Caco-2 (cell line): Measurements from ENCODE around the gene OXGR1. TPM values are rescaled to one million over a fixed set of nuclear protein-coding genes. Genes with fewer than 3 reads are reported as not detected.
"Not testable (repeated sequence)": the region's sequence is repeated elsewhere in the genome, so short reads cannot be mapped to it uniquely, and the experiment has no call there.

Experiments
- BruUV-seq: library from RNA; stranded (reverse); fragments of 400-500 nt; replicated peaks from 2 replicates; lab custom pipeline; 2021; lab: Mats Ljungman, UMichigan
- CTCF ChIA-PET: fragments of 300-600 bp; sonication (Branson Sonifier 250); formaldehyde crosslinking; loops from one replicate; lab custom pipeline; 2022; ENCODE audit warnings: antibody characterized with exemption; lab: Charles Lee
- POLR2A ChIA-PET: fragments of 300-600 bp; sonication (Branson Sonifier 250); formaldehyde crosslinking; loops from one replicate; lab custom pipeline; 2022; ENCODE audit warnings: antibody characterized with exemption; lab: Charles Lee
- DNase-seq, 2 experiments: peaks; one replicate each; pipeline versions ENCODE4 v3.0.0 to v3.0.0-alpha.2; 2020 to 2022
- H3K27me3 ChIP-seq: replicated peaks from 2 replicates; pipeline ENCODE4 v1.6.0; 2011; ENCODE audit warnings: low read length; ENCODE audit not compliant: control insufficient read depth, insufficient read depth
- H3K36me3 ChIP-seq: 2 replicates; pipeline ENCODE4 v1.5.1; 2011; ENCODE audit warnings: low read length; ENCODE audit not compliant: control insufficient read depth, insufficient read depth
- H3K4me1 ChIP-seq: fragments of 250-450 bp; sonication (Bioruptor Pico); 2 replicates; pipeline ENCODE4 v1.5.1; 2020; ENCODE audit warnings: mild to moderate bottlenecking
- H3K4me3 ChIP-seq: 2 replicates; pipeline ENCODE4 v1.5.1; 2011; ENCODE audit warnings: low read depth, mild to moderate bottlenecking, control low read depth, low read length
- H3K9me3 ChIP-seq: fragments of 250-450 bp; sonication (Bioruptor Pico); 2 replicates; pipeline ENCODE4 v1.5.1; 2020; ENCODE audit warnings: mild to moderate bottlenecking, moderate library complexity
- H3K27ac Mint-ChIP-seq: one replicate; pipeline ENCODE4 v1.8.0; 2022; ENCODE audit warnings: mixed read lengths; ENCODE audit not compliant: unreplicated experiment
- H3K27me3 Mint-ChIP-seq: one replicate; pipeline ENCODE4 v1.8.0; 2022; ENCODE audit warnings: mixed read lengths; ENCODE audit not compliant: insufficient read depth, unreplicated experiment
- H3K36me3 Mint-ChIP-seq: one replicate; pipeline ENCODE4 v1.8.0; 2022; ENCODE audit warnings: mild to moderate bottlenecking, mixed read lengths; ENCODE audit not compliant: insufficient read depth, unreplicated experiment
- H3K4me1 Mint-ChIP-seq: one replicate; pipeline ENCODE4 v1.8.0; 2022; ENCODE audit warnings: low read depth, mixed read lengths; ENCODE audit not compliant: unreplicated experiment
- H3K4me3 Mint-ChIP-seq: one replicate; pipeline ENCODE4 v1.8.0; 2022; ENCODE audit warnings: mild to moderate bottlenecking, moderate library complexity, mixed read lengths; ENCODE audit not compliant: unreplicated experiment
- H3K9me3 Mint-ChIP-seq: one replicate; pipeline ENCODE4 v1.8.0; 2022; ENCODE audit warnings: mixed read lengths; ENCODE audit not compliant: unreplicated experiment
- intact Hi-C: fragments of 100-400 bp; cut with micrococcal nuclease; formaldehyde crosslinking; loops from one replicate; pipeline ENCODE4 v1.10.0; 2022; ENCODE audit not compliant: unreplicated experiment
- total RNA-seq: library from RNA; stranded (reverse); gene quantifications from 2 replicates; pipeline ENCODE4 v1.2.3, GENCODE V29; 2022
- TF ChIP-seq, protein P1 (sequence below), 2 experiments: fragments of 200-600 bp in 1 of 2; IDR thresholded peaks; 1 replicate in 1 of 2; 2 replicates in 1 of 2; pipeline versions ENCODE4 v1.5.1 to v1.8.0; 2011 to 2022; ENCODE audit warnings: antibody characterized with exemption in 1 of 2, control low read depth in 1 of 2, inconsistent platforms in 1 of 2, low read depth in 1 of 2, low read length in 1 of 2, mild to moderate bottlenecking in 1 of 2, moderate library complexity in 1 of 2; ENCODE audit not compliant: insufficient read depth in 1 of 2, severe bottlenecking in 1 of 2, unreplicated experiment in 1 of 2

OXGR1 gene
- total RNA-seq, 1 experiment from 2014 or later: not detected

DNA sequence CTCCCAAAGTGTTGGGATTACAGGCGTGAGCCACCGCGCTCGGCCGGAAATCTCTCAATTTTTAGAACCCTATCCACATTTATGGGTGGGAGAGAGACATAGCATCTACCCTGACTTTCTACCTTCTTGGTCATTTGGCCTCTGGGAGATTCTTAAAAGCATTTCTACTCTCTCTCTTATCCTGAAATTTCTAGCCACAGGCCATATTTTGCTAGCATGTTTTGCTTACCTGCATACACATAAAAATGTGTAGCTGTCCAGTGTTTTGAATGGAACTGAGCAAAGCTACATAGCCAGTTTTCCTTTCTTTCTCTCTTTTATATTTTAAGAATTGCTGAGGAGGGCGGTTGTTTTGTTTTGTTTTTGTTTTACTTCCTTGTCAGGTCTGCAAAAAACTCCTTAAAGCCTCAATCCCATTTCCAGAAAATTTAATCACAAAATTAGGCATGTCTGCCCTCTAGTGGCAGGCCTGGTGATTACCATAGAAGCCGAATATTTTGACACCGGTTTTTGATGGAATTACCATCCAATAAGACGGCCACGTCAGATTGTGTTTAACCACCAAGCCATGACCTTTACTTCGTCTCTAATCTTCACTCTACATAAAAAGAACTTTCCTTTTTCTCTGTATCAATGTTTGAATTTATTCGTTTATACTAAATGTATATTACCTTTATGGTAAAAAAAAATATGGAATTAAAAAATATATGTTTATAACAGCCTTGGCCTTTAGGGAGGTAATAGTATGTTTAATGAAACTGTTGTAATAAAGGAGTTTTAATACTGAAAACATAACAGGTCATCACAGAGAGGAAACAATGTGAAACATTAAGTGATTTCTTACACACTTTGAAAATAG, 34.4 kb upstream of the OXGR1 start:
- H3K36me3 ChIP-seq: no peaks in the 10 kb centered on the region
- TF ChIP-seq, protein P1, sequence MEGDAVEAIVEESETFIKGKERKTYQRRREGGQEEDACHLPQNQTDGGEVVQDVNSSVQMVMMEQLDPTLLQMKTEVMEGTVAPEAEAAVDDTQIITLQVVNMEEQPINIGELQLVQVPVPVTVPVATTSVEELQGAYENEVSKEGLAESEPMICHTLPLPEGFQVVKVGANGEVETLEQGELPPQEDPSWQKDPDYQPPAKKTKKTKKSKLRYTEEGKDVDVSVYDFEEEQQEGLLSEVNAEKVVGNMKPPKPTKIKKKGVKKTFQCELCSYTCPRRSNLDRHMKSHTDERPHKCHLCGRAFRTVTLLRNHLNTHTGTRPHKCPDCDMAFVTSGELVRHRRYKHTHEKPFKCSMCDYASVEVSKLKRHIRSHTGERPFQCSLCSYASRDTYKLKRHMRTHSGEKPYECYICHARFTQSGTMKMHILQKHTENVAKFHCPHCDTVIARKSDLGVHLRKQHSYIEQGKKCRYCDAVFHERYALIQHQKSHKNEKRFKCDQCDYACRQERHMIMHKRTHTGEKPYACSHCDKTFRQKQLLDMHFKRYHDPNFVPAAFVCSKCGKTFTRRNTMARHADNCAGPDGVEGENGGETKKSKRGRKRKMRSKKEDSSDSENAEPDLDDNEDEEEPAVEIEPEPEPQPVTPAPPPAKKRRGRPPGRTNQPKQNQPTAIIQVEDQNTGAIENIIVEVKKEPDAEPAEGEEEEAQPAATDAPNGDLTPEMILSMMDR (IDR thresholded peaks at IDR 0.05; ENCODE audit: insufficient read depth in 1 of 2, low read depth in 1 of 2, low read length in 1 of 2, severe bottlenecking in 1 of 2, unreplicated experiment in 1 of 2): peak; percentile 79 to 88
- POLR2A ChIA-PET: no interaction called here
- intact Hi-C loops: loop anchor here (1.0 to 10.0 kb wide), 7 partner anchors 10 to 546 kb away; partner anchors contain the start of gene RAP2A
- no peaks in the 10 kb centered on the region for H3K9me3 ChIP-seq
- Mint-ChIP-seq H3K4me1 (peaks cover 28% of the 10 kb centered on the region), H3K4me3 (no peak overlapping the region), H3K27ac (no peak overlapping the region), H3K27me3 (no peaks in the 10 kb centered on the region), H3K9me3 (no peaks in the 10 kb centered on the region), H3K36me3 (no peaks in the 10 kb centered on the region)
- no TSS peak for BruUV-seq
- DNase-seq: peak; percentile 49 to 81
- CTCF ChIA-PET: interaction anchor here (1.0 kb wide), 1 partner anchor 11 kb away, joined by 5 read pairs; no protein-coding TSS in a partner anchor
- no peaks in the 10 kb centered on the region for H3K27me3 ChIP-seq
- peaks cover 19% of the 10 kb centered on the region for H3K4me1 ChIP-seq
- H3K4me3 ChIP-seq: no peak overlapping the region

DNA sequence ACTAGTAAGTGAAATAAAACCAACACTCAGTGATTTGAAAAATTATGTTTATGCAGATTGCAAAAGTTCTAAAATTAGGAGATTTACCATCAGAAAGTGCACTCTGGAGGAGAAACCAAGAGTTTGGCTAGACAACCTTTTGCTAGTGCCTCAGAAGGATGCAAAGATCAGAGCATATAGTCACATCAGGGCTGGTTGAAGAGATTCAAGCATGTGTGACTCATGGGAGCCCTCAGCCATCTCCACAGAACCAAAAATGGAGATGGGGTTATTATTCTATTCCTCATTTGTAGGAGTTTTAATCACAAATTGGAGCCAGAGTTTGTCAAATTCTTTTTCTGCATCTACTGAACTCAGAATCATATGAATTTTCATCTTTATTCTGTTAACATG, 32.9 kb upstream of the OXGR1 start:
- no peak overlapping the region for H3K4me3 ChIP-seq
- H3K27me3 ChIP-seq: no peaks in the 10 kb centered on the region
- Mint-ChIP-seq H3K36me3 (no peaks in the 10 kb centered on the region), H3K27me3 (no peaks in the 10 kb centered on the region), H3K27ac (no peak overlapping the region), H3K4me3 (no peak overlapping the region), H3K4me1 (peaks cover 28% of the 10 kb centered on the region), H3K9me3 (no peaks in the 10 kb centered on the region)
- intact Hi-C loops: loop anchor here (5.0 to 10.0 kb wide), 2 partner anchors 405 to 548 kb away; partner anchors contain the start of gene RAP2A
- CTCF ChIA-PET: no interaction called here
- H3K9me3 ChIP-seq: no peaks in the 10 kb centered on the region
- H3K4me1 ChIP-seq: peaks cover 19% of the 10 kb centered on the region
- BruUV-seq: no TSS peak
- TF ChIP-seq, protein P1 (IDR thresholded peaks at IDR 0.05; ENCODE audit: insufficient read depth in 1 of 2, low read depth in 1 of 2, low read length in 1 of 2, severe bottlenecking in 1 of 2, unreplicated experiment in 1 of 2): no peak
- POLR2A ChIA-PET: no interaction called here
- no peaks in the 10 kb centered on the region for H3K36me3 ChIP-seq
- no peak for DNase-seq

DNA sequence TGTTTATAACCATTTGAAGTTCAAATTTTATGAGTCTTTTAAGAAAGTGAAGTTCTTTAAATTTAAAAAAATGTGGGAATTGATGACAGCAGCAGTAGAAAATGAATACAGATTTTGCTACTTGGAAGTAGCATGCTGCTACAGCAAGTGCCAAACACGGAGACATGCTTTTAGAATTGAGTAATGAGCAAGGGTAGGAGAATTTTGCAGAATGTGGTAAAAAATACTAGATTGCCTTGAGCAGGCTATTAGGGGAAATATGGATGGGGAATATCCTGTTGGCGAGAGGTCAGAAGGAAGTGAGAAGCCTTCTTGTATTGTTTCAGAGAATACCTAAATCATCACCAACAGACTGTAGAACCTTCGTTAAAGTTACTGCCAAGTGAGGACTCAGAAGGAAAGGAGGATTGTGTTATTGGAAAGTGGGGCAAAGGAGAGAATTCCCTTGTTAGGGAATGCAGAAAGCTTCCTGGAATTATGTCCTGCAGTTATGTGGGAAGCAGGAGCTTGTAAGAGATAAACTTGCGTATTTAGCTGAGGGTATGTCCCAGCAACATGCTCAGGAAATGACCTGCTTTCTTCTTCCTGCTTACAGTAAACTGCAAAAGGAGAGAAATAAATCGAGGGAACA, 32.4 kb upstream of the OXGR1 start:
- no peak overlapping the region for H3K27ac Mint-ChIP-seq
- ChIA-PET POLR2A (no interaction called here), CTCF (no interaction called here)
- no peaks in the 10 kb centered on the region for H3K27me3 ChIP-seq
- intact Hi-C loops: loop anchor here (1.0 to 10.0 kb wide), 3 partner anchors 100 to 548 kb away; partner anchors contain the start of gene RAP2A
- no peaks in the 10 kb centered on the region for H3K9me3 ChIP-seq
- no peak for DNase-seq
- no TSS peak for BruUV-seq
- H3K4me1 ChIP-seq: peaks cover 22% of the 10 kb centered on the region
- H3K4me3 ChIP-seq: no peak overlapping the region
- no peaks in the 10 kb centered on the region for H3K36me3 Mint-ChIP-seq
- TF ChIP-seq, protein P1 (IDR thresholded peaks at IDR 0.05; ENCODE audit: insufficient read depth in 1 of 2, low read depth in 1 of 2, low read length in 1 of 2, severe bottlenecking in 1 of 2, unreplicated experiment in 1 of 2): no peak
- H3K4me3 Mint-ChIP-seq: no peak overlapping the region
- peaks cover 28% of the 10 kb centered on the region for H3K4me1 Mint-ChIP-seq
- no peaks in the 10 kb centered on the region for H3K27me3 Mint-ChIP-seq
- no peaks in the 10 kb centered on the region for H3K36me3 ChIP-seq
- H3K9me3 Mint-ChIP-seq: no peaks in the 10 kb centered on the region

GRCh38 chr13:97023812-97024211, 29.5 kb upstream of the OXGR1 start:
- H3K4me1 ChIP-seq: peaks cover 39% of the 10 kb centered on the region
- H3K4me1 Mint-ChIP-seq: peaks cover 32% of the 10 kb centered on the region
- CTCF ChIA-PET: interaction anchor here (0.6 kb wide), 1 partner anchor 88 kb away, joined by 3 read pairs; no protein-coding TSS in a partner anchor
- H3K9me3 Mint-ChIP-seq, POLR2A ChIA-PET, H3K9me3 ChIP-seq, H3K27me3 Mint-ChIP-seq, H3K4me3 Mint-ChIP-seq, H3K27me3 ChIP-seq, H3K27ac Mint-ChIP-seq, H3K4me3 ChIP-seq, DNase-seq, BruUV-seq, H3K36me3 Mint-ChIP-seq, H3K36me3 ChIP-seq: not testable (repeated sequence)
- intact Hi-C loops: loop anchor here (10.0 kb wide), 1 partner anchor 551 kb away; no protein-coding TSS in a partner anchor
